BE2C (cell line): ENCODE results near the gene PCNT.

Experiments
- DNase-seq: peaks from one replicate; pipeline ENCODE4 v3.0.0-alpha.2; 2020
- H3K27me3 ChIP-seq: fragments of 250-450 bp; sonication (Bioruptor Pico); 2 replicates; pipeline ENCODE4 v1.5.1; 2020; ENCODE audit warnings: mild to moderate bottlenecking
- H3K36me3 ChIP-seq: fragments of 250-450 bp; sonication (Bioruptor Pico); 2 replicates; pipeline ENCODE4 v1.5.1; 2020; ENCODE audit warnings: mild to moderate bottlenecking
- H3K4me1 ChIP-seq: fragments of 250-450 bp; sonication (Bioruptor Pico); 2 replicates; pipeline ENCODE4 v1.5.1; 2020
- H3K4me3 ChIP-seq: 2 replicates; pipeline ENCODE4 v1.5.1; 2011; ENCODE audit warnings: low read depth, low read length
- H3K9me3 ChIP-seq: fragments of 250-450 bp; sonication (Bioruptor Pico); 2 replicates; pipeline ENCODE4 v1.5.1; 2020
- TF ChIP-seq, protein P1 (sequence below): IDR thresholded peaks from 2 replicates; pipeline ENCODE4 v1.5.1; 2012; ENCODE audit warnings: mild to moderate bottlenecking, low read depth, low read length

PCNT gene

DNA sequence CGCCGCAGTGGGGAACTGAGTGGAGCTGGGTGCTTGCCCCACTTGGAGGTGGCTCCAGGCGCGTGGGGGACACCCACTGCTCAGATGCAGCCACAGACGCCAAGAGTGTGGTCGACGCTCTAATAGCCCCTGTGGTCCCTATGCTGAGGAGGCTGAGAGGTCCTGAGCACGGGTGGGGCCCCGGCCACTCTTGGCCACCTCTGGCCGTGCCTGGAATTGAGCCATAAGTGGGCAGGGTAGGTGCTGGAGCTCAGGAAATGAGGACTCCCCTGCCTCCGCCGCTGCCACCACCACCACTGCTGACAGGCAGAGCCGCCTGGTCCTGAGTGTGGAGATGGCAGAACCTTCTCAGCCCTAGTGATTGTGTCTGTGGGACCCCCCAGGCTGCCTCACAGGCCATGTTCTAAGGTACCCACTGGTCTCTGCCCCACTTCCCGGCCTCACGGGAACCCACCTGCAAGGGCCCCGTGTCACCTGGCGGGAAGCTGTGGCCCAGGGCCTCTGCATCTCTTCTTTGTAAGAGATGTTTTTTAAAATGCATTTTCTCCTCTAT, 100.2 kb downstream of the PCNT start:
- peaks cover 46% of the 10 kb centered on the region for H3K36me3 ChIP-seq
- no peak for DNase-seq
- TF ChIP-seq, protein P1, sequence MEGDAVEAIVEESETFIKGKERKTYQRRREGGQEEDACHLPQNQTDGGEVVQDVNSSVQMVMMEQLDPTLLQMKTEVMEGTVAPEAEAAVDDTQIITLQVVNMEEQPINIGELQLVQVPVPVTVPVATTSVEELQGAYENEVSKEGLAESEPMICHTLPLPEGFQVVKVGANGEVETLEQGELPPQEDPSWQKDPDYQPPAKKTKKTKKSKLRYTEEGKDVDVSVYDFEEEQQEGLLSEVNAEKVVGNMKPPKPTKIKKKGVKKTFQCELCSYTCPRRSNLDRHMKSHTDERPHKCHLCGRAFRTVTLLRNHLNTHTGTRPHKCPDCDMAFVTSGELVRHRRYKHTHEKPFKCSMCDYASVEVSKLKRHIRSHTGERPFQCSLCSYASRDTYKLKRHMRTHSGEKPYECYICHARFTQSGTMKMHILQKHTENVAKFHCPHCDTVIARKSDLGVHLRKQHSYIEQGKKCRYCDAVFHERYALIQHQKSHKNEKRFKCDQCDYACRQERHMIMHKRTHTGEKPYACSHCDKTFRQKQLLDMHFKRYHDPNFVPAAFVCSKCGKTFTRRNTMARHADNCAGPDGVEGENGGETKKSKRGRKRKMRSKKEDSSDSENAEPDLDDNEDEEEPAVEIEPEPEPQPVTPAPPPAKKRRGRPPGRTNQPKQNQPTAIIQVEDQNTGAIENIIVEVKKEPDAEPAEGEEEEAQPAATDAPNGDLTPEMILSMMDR = no peak

DNA sequence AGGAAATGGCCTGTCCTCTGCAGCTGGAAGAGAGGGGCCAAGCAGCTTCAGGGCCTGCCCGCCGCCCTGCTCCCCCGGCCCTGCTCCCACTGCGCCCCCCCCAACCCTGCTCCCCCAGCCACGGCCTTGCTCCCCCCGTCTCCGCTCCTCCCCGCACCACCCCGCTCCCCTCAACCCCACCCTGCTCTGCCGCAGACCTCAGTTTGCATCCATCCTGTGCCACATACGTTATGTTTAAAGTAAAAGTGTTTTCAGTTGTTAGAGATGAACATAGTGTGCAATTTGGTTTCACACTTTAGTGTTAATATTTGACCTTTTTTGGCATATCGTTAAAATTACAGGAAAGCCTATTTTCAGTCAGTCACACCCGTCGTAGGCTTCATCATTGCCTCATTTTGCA, 100.7 kb downstream of the PCNT start:
- H3K36me3 ChIP-seq = peaks cover 46% of the 10 kb centered on the region
- DNase-seq = no peak
- H3K9me3 ChIP-seq = no peaks in the 10 kb centered on the region
- no peak overlapping the region for H3K4me3 ChIP-seq
- H3K27me3 ChIP-seq = no peaks in the 10 kb centered on the region
- no peaks in the 10 kb centered on the region for H3K4me1 ChIP-seq
- TF ChIP-seq, protein P1 = no peak

More for the DNA sequence above, 100.2 kb downstream of the PCNT start:
- no peaks in the 10 kb centered on the region for H3K27me3 ChIP-seq
- no peak overlapping the region for H3K4me3 ChIP-seq
- H3K4me1 ChIP-seq = no peaks in the 10 kb centered on the region
- no peaks in the 10 kb centered on the region for H3K9me3 ChIP-seq

DNA sequence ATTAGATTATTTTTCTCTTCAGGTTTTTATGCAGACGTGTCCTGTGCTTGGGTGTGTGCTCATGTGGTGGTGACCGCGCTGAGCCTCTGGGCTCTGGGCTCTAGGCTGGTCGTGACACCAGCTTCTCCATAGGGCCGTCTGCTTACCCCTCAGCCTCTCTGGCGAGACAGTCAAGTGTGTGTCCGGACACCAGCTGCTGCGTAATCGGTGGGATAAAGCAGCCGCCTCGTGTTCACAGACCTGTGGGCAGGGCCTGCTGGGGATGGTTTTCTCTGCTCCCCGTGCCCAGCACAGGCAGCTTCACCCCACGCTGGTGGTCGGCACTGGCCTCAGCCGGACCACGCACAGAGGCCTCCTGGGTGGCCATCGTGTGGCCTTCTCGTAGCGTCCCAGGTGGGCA, 101.1 kb downstream of the PCNT start:
- DNase-seq = no peak
- peaks cover 49% of the 10 kb centered on the region for H3K36me3 ChIP-seq
- H3K27me3 ChIP-seq = no peaks in the 10 kb centered on the region
- no peaks in the 10 kb centered on the region for H3K9me3 ChIP-seq
- no peaks in the 10 kb centered on the region for H3K4me1 ChIP-seq
- TF ChIP-seq, protein P1 = no peak
- no peak overlapping the region for H3K4me3 ChIP-seq

DNA sequence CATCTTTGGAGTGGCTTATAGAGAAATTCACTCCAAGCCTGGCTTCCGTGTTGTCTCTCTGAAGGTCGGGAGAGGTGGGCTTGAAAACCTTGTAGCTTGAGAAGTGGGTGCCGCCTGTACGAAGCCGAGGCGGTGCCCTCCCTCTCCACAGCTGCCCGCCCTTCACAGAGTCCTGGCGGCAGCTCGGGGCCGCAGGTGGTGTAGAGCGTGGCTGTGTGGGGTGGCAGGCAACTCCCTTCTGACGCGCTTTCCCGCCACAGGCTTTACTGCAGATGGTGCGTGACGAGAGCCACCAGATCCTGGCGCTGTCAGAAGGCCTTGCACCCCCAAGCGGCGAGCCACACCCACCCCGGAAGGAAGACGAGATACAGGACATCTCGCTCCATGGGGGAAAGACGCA, 101.6 kb downstream of the PCNT start:
- H3K9me3 ChIP-seq = no peaks in the 10 kb centered on the region
- no peaks in the 10 kb centered on the region for H3K27me3 ChIP-seq
- no peak overlapping the region for H3K4me3 ChIP-seq
- no peak for DNase-seq
- H3K36me3 ChIP-seq = peaks cover 53% of the 10 kb centered on the region
- TF ChIP-seq, protein P1 = no peak
- no peaks in the 10 kb centered on the region for H3K4me1 ChIP-seq

DNA sequence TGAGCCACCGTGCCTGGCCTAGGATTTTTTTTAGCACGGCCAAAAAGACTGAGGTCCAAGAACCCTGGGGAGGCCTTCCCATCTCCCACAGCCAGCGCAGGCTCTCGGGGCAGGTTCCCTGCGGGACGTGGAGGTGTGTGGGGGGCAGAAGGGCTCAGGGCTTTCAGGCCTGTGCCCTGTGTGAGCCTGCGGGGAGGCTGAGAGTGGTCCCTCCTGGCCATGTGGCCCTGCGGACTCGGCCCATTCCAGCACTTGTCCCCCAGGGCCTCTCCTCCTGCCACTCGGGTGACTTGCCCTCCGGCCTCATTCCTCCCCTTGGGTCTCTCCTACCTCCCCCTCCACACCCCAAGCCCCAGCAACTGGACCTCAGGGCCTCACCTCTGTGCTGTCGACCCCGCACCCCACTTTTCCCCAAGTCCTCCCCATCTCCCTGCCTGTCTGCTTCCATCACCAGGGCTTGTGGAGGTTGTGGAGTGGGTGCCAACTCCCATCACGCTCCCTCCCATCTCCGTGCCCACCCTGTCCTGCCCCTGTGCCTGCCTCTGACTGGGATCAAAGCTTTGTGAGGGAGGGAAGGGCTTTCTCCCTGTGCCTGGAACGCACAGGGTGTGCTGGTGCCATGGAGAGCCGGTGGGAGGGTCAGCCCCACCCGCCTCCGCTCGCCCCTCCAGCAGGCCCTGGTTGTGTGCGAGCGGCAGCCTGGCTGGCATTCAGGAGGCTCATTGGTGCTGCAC, 102.5 kb downstream of the PCNT start:
- Histone ChIP-seq H3K9me3 (no peaks in the 10 kb centered on the region), H3K27me3 (no peaks in the 10 kb centered on the region), H3K4me3 (no peak overlapping the region), H3K4me1 (no peaks in the 10 kb centered on the region), H3K36me3 (peaks cover 54% of the 10 kb centered on the region)
- TF ChIP-seq, protein P1 = no peak
- DNase-seq = no peak

DNA sequence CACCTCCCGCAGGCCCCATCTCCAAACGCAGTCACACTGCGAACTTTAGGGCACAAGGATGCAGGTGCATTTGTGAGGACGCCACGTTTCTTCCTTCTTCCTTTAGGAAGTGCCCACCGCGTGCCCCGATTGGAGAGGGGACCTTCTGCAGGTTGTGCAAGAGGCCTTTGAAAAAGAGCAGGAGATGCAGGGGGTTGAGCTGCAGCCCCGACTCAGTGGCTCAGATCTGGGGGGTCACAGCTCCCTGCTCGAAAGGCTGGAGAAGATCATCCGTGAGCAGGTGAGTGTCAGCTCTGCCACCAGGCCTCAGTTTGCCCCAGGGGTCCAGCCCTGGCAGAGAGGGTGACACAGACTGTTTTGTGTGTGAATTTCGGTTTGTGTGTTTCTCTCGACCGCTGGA, 103.6 kb downstream of the PCNT start:
- Histone ChIP-seq H3K4me1 (no peaks in the 10 kb centered on the region), H3K36me3 (peaks cover 55% of the 10 kb centered on the region), H3K27me3 (no peaks in the 10 kb centered on the region), H3K9me3 (no peaks in the 10 kb centered on the region), H3K4me3 (no peak overlapping the region)
- TF ChIP-seq, protein P1 = no peak
- no peak for DNase-seq
